Fibroblast of lung (primary cell): Measurements from ENCODE around the gene PHF14. TPM values are rescaled to one million over a fixed set of nuclear protein-coding genes. Genes with fewer than 3 reads are reported as not detected.

Source experiments
- DNase-seq, 2 donors: peaks; one replicate each; pipeline versions ENCODE4 v3.0.0 to v3.0.0-alpha.2; 2010; ENCODE audit warnings: low read depth in 2 of 2
- H2AFZ ChIP-seq: 2 replicates; pipeline ENCODE4 v1.5.1; 2012; ENCODE audit warnings: low read length, control low read depth, inconsistent platforms
- H3K27ac ChIP-seq: 2 replicates; pipeline ENCODE4 v1.5.1; 2011; ENCODE audit warnings: low read length, control low read depth; ENCODE audit not compliant: insufficient read depth
- H3K27me3 ChIP-seq: 2 replicates; pipeline ENCODE4 v1.5.1; 2011; ENCODE audit warnings: mild to moderate bottlenecking, low read length; ENCODE audit not compliant: control insufficient read depth, insufficient read depth
- H3K36me3 ChIP-seq: 2 replicates; pipeline ENCODE4 v1.5.1; 2011; ENCODE audit warnings: low read length; ENCODE audit not compliant: control insufficient read depth, insufficient read depth
- H3K4me1 ChIP-seq: 2 replicates; pipeline ENCODE4 v1.5.1; 2011; ENCODE audit warnings: low read length; ENCODE audit not compliant: control insufficient read depth, insufficient read depth; ENCODE audit errors: extremely low read depth
- H3K4me2 ChIP-seq: 2 replicates; pipeline ENCODE4 v1.5.1; 2011; ENCODE audit warnings: low read length, control low read depth; ENCODE audit not compliant: insufficient read depth; ENCODE audit errors: extremely low read depth
- H3K4me3 ChIP-seq, 4 experiments: fragments of 200-600 bp in 1 of 4; sonication (generic) in 1 of 4; replicated peaks in 1 of 4; 2 replicates each; pipeline ENCODE4 v1.5.1; 2011 to 2016; ENCODE audit warnings: low read length in 4 of 4, low read depth in 3 of 4, mild to moderate bottlenecking in 3 of 4, control low read depth in 2 of 4, inconsistent platforms in 1 of 4, mixed read lengths in 1 of 4; ENCODE audit not compliant: insufficient read depth in 1 of 4; ENCODE audit errors: control extremely low read depth in 1 of 4
- H3K79me2 ChIP-seq: 2 replicates; pipeline ENCODE4 v1.5.1; 2012; ENCODE audit warnings: mild to moderate bottlenecking, low read length, inconsistent platforms; ENCODE audit not compliant: control insufficient read depth, insufficient read depth
- H3K9ac ChIP-seq: 2 replicates; pipeline ENCODE4 v1.5.1; 2011; ENCODE audit warnings: mild to moderate bottlenecking, low read length, control low read depth; ENCODE audit not compliant: insufficient read depth
- H3K9me3 ChIP-seq: 2 replicates; pipeline ENCODE4 v1.5.1; 2012; ENCODE audit warnings: low read depth, low read length; ENCODE audit not compliant: control insufficient read depth, insufficient read depth
- H4K20me1 ChIP-seq: 2 replicates; pipeline ENCODE4 v1.5.1; 2011; ENCODE audit warnings: low read length; ENCODE audit not compliant: control insufficient read depth, insufficient read depth; ENCODE audit errors: extremely low read depth
- CTCF ChIP-seq, 2 donors: IDR thresholded peaks in 1 of 2; conservative IDR thresholded peaks in 1 of 2; 1 replicate in 1 of 2; 2 replicates in 1 of 2; pipeline ENCODE4 v1.5.1; 2011 to 2012; ENCODE audit warnings: low read length in 2 of 2, control low read depth in 1 of 2, inconsistent platforms in 1 of 2, low read depth in 1 of 2, mild to moderate bottlenecking in 1 of 2
- EZH2 ChIP-seq: IDR thresholded peaks from 2 replicates; pipeline ENCODE4 v1.5.1; 2012; ENCODE audit warnings: low read length, control low read depth, mild to moderate bottlenecking; ENCODE audit errors: missing control alignments
- polyA plus RNA-seq, 2 donors: library from polyadenylated mRNA; depleted of rRNA in 1 of 2; stranded (reverse) in 1 of 2; unstranded in 1 of 2; fragments of >200 nt; gene quantifications; 2 replicates each; pipeline ENCODE4 v1.2.1, GENCODE V29; 2011 to 2012; ENCODE audit warnings: missing spikeins in 1 of 2
- total RNA-seq: library from RNA; depleted of rRNA; stranded (reverse); fragments of >200 nt; gene quantifications from 2 replicates; pipeline ENCODE4 v1.2.1, GENCODE V29; 2014

The PHF14 gene
- total and polyA plus RNA-seq, 2 donors (not counting 1 experiment from before 2014, with no cell fraction given), result 18.8 to 29.6 TPM

- Histone ChIP-seq H3K27me3 (no peaks in the 10 kb centered on the region), H3K9ac (no peak overlapping the region), H3K9me3 (no peaks in the 10 kb centered on the region), H3K4me1 (no peaks in the 10 kb centered on the region), H2AFZ (no peak overlapping the region), H4K20me1 (no peaks in the 10 kb centered on the region), H3K27ac (no peak overlapping the region), H3K79me2 (no peaks in the 10 kb centered on the region), H3K36me3 (no peaks in the 10 kb centered on the region), H3K4me2 (no peak overlapping the region), H3K4me3 (no peak overlapping the region)
- TF ChIP-seq EZH2, result no peak
- no peak for TF ChIP-seq CTCF (conservative IDR thresholded peaks at IDR 0.05 in 1 of 2, IDR thresholded peaks at IDR 0.05 in 1 of 2; ENCODE audit: low read depth in 1 of 2, low read length in 2 of 2)
- no peak for DNase-seq
Observed at GRCh38 chr7:11127114-11127785, 153.6 kb downstream of the PHF14 start.

DNA sequence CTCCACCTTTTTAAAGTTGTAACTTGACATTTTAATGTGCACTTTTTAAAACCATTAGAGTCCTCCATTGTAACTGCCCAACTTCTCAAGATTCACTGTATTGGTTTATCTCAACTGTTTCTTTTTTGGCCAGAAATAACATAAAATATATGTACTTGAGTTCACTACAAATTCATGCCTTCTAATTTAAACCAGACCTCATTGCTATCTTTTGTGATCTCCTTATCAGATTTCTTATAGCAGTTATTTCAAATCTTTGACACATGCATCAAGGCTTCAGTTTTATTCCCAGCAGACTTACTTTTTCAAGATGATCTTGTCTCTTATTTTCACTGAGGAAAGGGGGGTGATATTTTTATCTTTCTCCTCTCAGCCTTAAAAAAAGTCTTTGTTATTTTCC, 154.3 kb downstream of the PHF14 start:
- no peak for DNase-seq
- no peak overlapping the region for H3K4me3 ChIP-seq

GRCh38 chr7:11128498-11128897, 154.8 kb downstream of the PHF14 start:
- H3K4me3 ChIP-seq, result no peak overlapping the region
- no peak overlapping the region for H3K9ac ChIP-seq
- no peak overlapping the region for H3K27ac ChIP-seq
- H2AFZ ChIP-seq, result no peak overlapping the region
- TF ChIP-seq CTCF (conservative IDR thresholded peaks at IDR 0.05 in 1 of 2, IDR thresholded peaks at IDR 0.05 in 1 of 2; ENCODE audit: low read depth in 1 of 2, low read length in 2 of 2) (no peak), EZH2 (no peak)
- no peaks in the 10 kb centered on the region for H3K9me3 ChIP-seq
- no peaks in the 10 kb centered on the region for H3K79me2 ChIP-seq
- H3K36me3 ChIP-seq, result no peaks in the 10 kb centered on the region
- no peak for DNase-seq
- H3K4me2 ChIP-seq, result no peak overlapping the region
- H4K20me1 ChIP-seq, result no peaks in the 10 kb centered on the region
- H3K4me1 ChIP-seq, result no peaks in the 10 kb centered on the region
- no peaks in the 10 kb centered on the region for H3K27me3 ChIP-seq

More for the DNA sequence above, 154.3 kb downstream of the PHF14 start:
- Histone ChIP-seq H3K36me3 (no peaks in the 10 kb centered on the region), H3K27me3 (no peaks in the 10 kb centered on the region), H3K9me3 (no peaks in the 10 kb centered on the region), H4K20me1 (no peaks in the 10 kb centered on the region), H3K9ac (no peak overlapping the region), H3K79me2 (no peaks in the 10 kb centered on the region), H3K4me2 (no peak overlapping the region), H2AFZ (no peak overlapping the region), H3K27ac (no peak overlapping the region), H3K4me1 (no peaks in the 10 kb centered on the region)
- TF ChIP-seq EZH2 (no peak), CTCF (conservative IDR thresholded peaks at IDR 0.05 in 1 of 2, IDR thresholded peaks at IDR 0.05 in 1 of 2; ENCODE audit: low read depth in 1 of 2, low read length in 2 of 2) (no peak)
